Measurements from ENCODE around the gene S100A4.

- TF ChIP-seq CTCF (conservative IDR thresholded peaks at IDR 0.05; ENCODE audit: low read length) (no peak), EZH2phosphoT487 (IDR thresholded peaks at IDR 0.05; ENCODE audit: borderline replicate concordance) (no peak)
Measured at GRCh38 chr1:153560241-153560640, 14.6 kb upstream of the S100A4 start.

Data from Loucy (cell line).